PC-3 (cell line): ENCODE measurements around the gene ZCCHC9. TPM values are rescaled to one million over a fixed set of nuclear protein-coding genes. Genes with fewer than 3 reads are reported as not detected.
"Not testable (repeated sequence)": the region's sequence is repeated elsewhere in the genome, so short reads cannot be mapped to it uniquely, and the experiment has no call there.

ENCODE experiments used
- ATAC-seq: fragments of 200-7000 bp; cut with Tn5 transposase; 2 replicates; pipeline ENCODE4 v1.9.1; 2020; ENCODE audit warnings: mild to moderate bottlenecking, moderate library complexity
- BruUV-seq: library from RNA; stranded (reverse); fragments of 400-500 nt; replicated peaks from 2 replicates; lab custom pipeline; 2021; lab: Mats Ljungman, UMichigan
- CTCF ChIA-PET: fragments of 300-600 bp; sonication (Branson Sonifier 250); formaldehyde crosslinking; loops from one replicate; lab custom pipeline; 2022; ENCODE audit warnings: antibody characterized with exemption; lab: Charles Lee
- POLR2A ChIA-PET: fragments of 300-600 bp; sonication (Branson Sonifier 250); formaldehyde crosslinking; loops from one replicate; lab custom pipeline; 2022; ENCODE audit warnings: antibody characterized with exemption; ENCODE audit not compliant: unreplicated experiment; lab: Charles Lee
- DNase-seq: peaks from one replicate; pipeline ENCODE4 v3.0.0-alpha.2; 2015
- H2AFZ ChIP-seq: fragments of 300-600 bp; sonication (generic); 2 replicates; pipeline ENCODE4 v1.6.0; 2016; ENCODE audit warnings: antibody characterized with exemption, low read length
- H3F3A ChIP-seq: fragments of 300-600 bp; sonication (generic); one replicate; pipeline ENCODE4 v1.6.0; 2017; ENCODE audit warnings: antibody characterized with exemption, low read length, control low read depth, mild to moderate bottlenecking; ENCODE audit not compliant: unreplicated experiment
- H3K27ac ChIP-seq: fragments of 300-600 bp; sonication (generic); 2 replicates; pipeline ENCODE4 v1.5.1; 2016; ENCODE audit warnings: mild to moderate bottlenecking, low read length
- H3K27me3 ChIP-seq: fragments of 300-600 bp; sonication (generic); 2 replicates; pipeline ENCODE4 v1.6.1; 2016; ENCODE audit warnings: low read length, mixed read lengths
- H3K36me3 ChIP-seq: fragments of 300-600 bp; sonication (generic); 2 replicates; pipeline ENCODE4 v1.6.1; 2016; ENCODE audit warnings: low read depth, mixed run types, low read length, mixed read lengths
- H3K4me1 ChIP-seq: fragments of 300-600 bp; sonication (generic); 2 replicates; pipeline ENCODE4 v1.5.1; 2016; ENCODE audit warnings: low read length; ENCODE audit not compliant: insufficient read depth
- H3K4me2 ChIP-seq: fragments of 300-600 bp; sonication (generic); 2 replicates; pipeline ENCODE4 v1.6.0; 2016; ENCODE audit warnings: low read length
- H3K4me3 ChIP-seq: fragments of 300-600 bp; sonication (generic); 2 replicates; pipeline ENCODE4 v1.5.1; 2016; ENCODE audit warnings: mild to moderate bottlenecking, low read length, mixed read lengths
- H3K79me2 ChIP-seq: fragments of 300-600 bp; sonication (generic); 2 replicates; pipeline ENCODE4 v1.6.1; 2017; ENCODE audit warnings: low read length, mixed read lengths
- H3K9ac ChIP-seq: fragments of 300-600 bp; sonication (generic); 2 replicates; pipeline ENCODE4 v1.6.0; 2016; ENCODE audit warnings: mild to moderate bottlenecking, low read length
- H3K9me2 ChIP-seq: fragments of 300-600 bp; sonication (generic); replicated peaks from 2 replicates; pipeline ENCODE4 v1.6.1; 2016; ENCODE audit warnings: mixed run types, low read length, mixed read lengths
- H3K9me3 ChIP-seq: fragments of 300-600 bp; sonication (generic); 2 replicates; pipeline ENCODE4 v1.6.1; 2016; ENCODE audit warnings: low read length, mixed read lengths
- H4K20me1 ChIP-seq: fragments of 300-600 bp; sonication (generic); 2 replicates; pipeline ENCODE4 v1.6.1; 2016; ENCODE audit warnings: low read length, mixed read lengths
- CTCF ChIP-seq: fragments of 300-600 bp; sonication (generic); conservative IDR thresholded peaks from 2 replicates; pipeline ENCODE4 v1.5.1; 2017; ENCODE audit warnings: antibody characterized with exemption, low read depth, mild to moderate bottlenecking, low read length
- EZH2 ChIP-seq: fragments of 300-600 bp; sonication (generic); IDR thresholded peaks from one replicate; pipeline ENCODE4 v1.6.1; 2017; ENCODE audit warnings: antibody characterized with exemption, mild to moderate bottlenecking, low read length; ENCODE audit not compliant: unreplicated experiment
- EZH2phosphoT487 ChIP-seq: fragments of 300-600 bp; sonication (generic); IDR thresholded peaks from 2 replicates; pipeline ENCODE4 v1.6.1; 2018; ENCODE audit warnings: mild to moderate bottlenecking, antibody characterized with exemption, low read length, borderline replicate concordance
- intact Hi-C: fragments of 100-400 bp; cut with micrococcal nuclease; formaldehyde crosslinking; loops from 2 replicates; pipeline ENCODE4 v1.9.0; 2023
- total RNA-seq: library from RNA; depleted of rRNA; stranded (reverse); fragments of >200 nt; gene quantifications from 2 replicates; pipeline ENCODE4 v1.2.3, GENCODE V29; 2014

The ZCCHC9 gene
- total RNA-seq, 1 experiment from 2014 or later: 19.4 TPM

- Histone ChIP-seq H3K27me3 (no peaks in the 10 kb centered on the region), H3K36me3 (peaks cover 7% of the 10 kb centered on the region; the same call in 1 of the 2 replicates), H4K20me1 (no peaks in the 10 kb centered on the region), H2AFZ (no peak overlapping the region), H3F3A (no peaks in the 10 kb centered on the region), H3K4me1 (no peaks in the 10 kb centered on the region), H3K9ac (no peak overlapping the region), H3K4me3 (no peak overlapping the region), H3K9me3 (no peaks in the 10 kb centered on the region), H3K9me2 (no peaks in the 10 kb centered on the region), H3K79me2 (peaks cover 65% of the 10 kb centered on the region), H3K4me2 (no peak overlapping the region), H3K27ac (no peak overlapping the region)
- POLR2A ChIA-PET: no interaction called here
- no TSS peak for BruUV-seq
- ATAC-seq: no peak
- intact Hi-C loops: loop anchor here (10.0 kb wide), 1 partner anchor 605 kb away; no protein-coding TSS in a partner anchor
- DNase-seq: no peak
- CTCF ChIA-PET: no interaction called here
- TF ChIP-seq CTCF (no peak), EZH2phosphoT487 (no peak), EZH2 (no peak)
Measured at GRCh38 chr5:81290146-81290545, 11.2 kb upstream of the ZCCHC9 start.

- peaks cover 60% of the 10 kb centered on the region for H3K79me2 ChIP-seq
- POLR2A ChIA-PET: no interaction called here
Measured at GRCh38 chr5:81292130-81292529, 9.3 kb upstream of the ZCCHC9 start.

GRCh38 chr5:81294021-81294420 is 7.4 kb upstream of the ZCCHC9 start:
- H3K36me3 ChIP-seq, POLR2A ChIA-PET, H3K9me3 ChIP-seq, H3K4me1 ChIP-seq, H3F3A ChIP-seq, H3K27ac ChIP-seq, BruUV-seq, H3K9ac ChIP-seq, ATAC-seq, H3K27me3 ChIP-seq, H4K20me1 ChIP-seq, H3K4me3 ChIP-seq, H3K9me2 ChIP-seq, H2AFZ ChIP-seq, CTCF ChIA-PET, H3K4me2 ChIP-seq, DNase-seq: not testable (repeated sequence)
- peaks cover 78% of the 10 kb centered on the region for H3K79me2 ChIP-seq
- intact Hi-C loops: loop anchor here (10.0 kb wide), 1 partner anchor 609 kb away; no protein-coding TSS in a partner anchor

More at GRCh38 chr5:81292130-81292529, 9.3 kb upstream of the ZCCHC9 start:
- H3K36me3 ChIP-seq: peaks cover 7% of the 10 kb centered on the region; the same call in 1 of the 2 replicates
- no peak overlapping the region for H3K9ac ChIP-seq
- no peak overlapping the region for H3K27ac ChIP-seq
- BruUV-seq: no TSS peak
- no peak for TF ChIP-seq EZH2phosphoT487
- no peak for TF ChIP-seq EZH2
- TF ChIP-seq CTCF: no peak
- no peaks in the 10 kb centered on the region for H4K20me1 ChIP-seq
- H3K4me1 ChIP-seq: no peaks in the 10 kb centered on the region
- CTCF ChIA-PET: no interaction called here
- H2AFZ ChIP-seq: no peak overlapping the region
- H3F3A ChIP-seq: no peaks in the 10 kb centered on the region
- H3K9me2 ChIP-seq: no peaks in the 10 kb centered on the region
- no peaks in the 10 kb centered on the region for H3K27me3 ChIP-seq
- ATAC-seq (no peak), DNase-seq (no peak)
- no peak overlapping the region for H3K4me3 ChIP-seq
- intact Hi-C loops: loop anchor here (10.0 kb wide), 1 partner anchor 607 kb away; no protein-coding TSS in a partner anchor
- no peak overlapping the region for H3K4me2 ChIP-seq
- no peaks in the 10 kb centered on the region for H3K9me3 ChIP-seq
